Activated CD4-positive, alpha-beta T cell treated with anti-CD3 and anti-CD28 coated beads, Interleukin-2, amount 10 ng/mL, durations not matched to agents 24 days and 14 days (primary cell): ENCODE measurements around the gene PLEKHA5. TPM values are rescaled to one million over a fixed set of nuclear protein-coding genes. Genes with fewer than 3 reads are reported as not detected.
"Not testable (repeated sequence)": the region's sequence is repeated elsewhere in the genome, so short reads cannot be mapped to it uniquely, and the experiment has no call there.

Experiments
- DNase-seq: peaks from one replicate; pipeline ENCODE4 v3.0.0; 2022
- H3K27ac Mint-ChIP-seq: one replicate; pipeline ENCODE4 v1.8.0; 2022; ENCODE audit warnings: mild to moderate bottlenecking, mixed read lengths
- H3K27me3 Mint-ChIP-seq: one replicate; pipeline ENCODE4 v1.8.0; 2022; ENCODE audit warnings: mixed read lengths
- H3K36me3 Mint-ChIP-seq: one replicate; pipeline ENCODE4 v1.8.0; 2022; ENCODE audit warnings: low read depth, mild to moderate bottlenecking, mixed read lengths
- H3K4me1 Mint-ChIP-seq: one replicate; pipeline ENCODE4 v1.8.0; 2021; ENCODE audit warnings: mixed read lengths
- H3K4me3 Mint-ChIP-seq: one replicate; pipeline ENCODE4 v1.8.0; 2022; ENCODE audit warnings: mild to moderate bottlenecking, moderate library complexity, mixed read lengths
- H3K9me3 Mint-ChIP-seq: one replicate; pipeline ENCODE4 v1.8.0; 2021; ENCODE audit warnings: mixed read lengths
- intact Hi-C: fragments of 100-400 bp; cut with micrococcal nuclease; formaldehyde crosslinking; loops from one replicate; pipeline ENCODE4 v1.15.1; 2023
- total RNA-seq: library from RNA; stranded (reverse); gene quantifications from 2 replicates; pipeline ENCODE4 v1.2.3, GENCODE V29; 2022

Gene PLEKHA5
- total RNA-seq, 1 donor from 2014 or later: 2.3 TPM

DNA sequence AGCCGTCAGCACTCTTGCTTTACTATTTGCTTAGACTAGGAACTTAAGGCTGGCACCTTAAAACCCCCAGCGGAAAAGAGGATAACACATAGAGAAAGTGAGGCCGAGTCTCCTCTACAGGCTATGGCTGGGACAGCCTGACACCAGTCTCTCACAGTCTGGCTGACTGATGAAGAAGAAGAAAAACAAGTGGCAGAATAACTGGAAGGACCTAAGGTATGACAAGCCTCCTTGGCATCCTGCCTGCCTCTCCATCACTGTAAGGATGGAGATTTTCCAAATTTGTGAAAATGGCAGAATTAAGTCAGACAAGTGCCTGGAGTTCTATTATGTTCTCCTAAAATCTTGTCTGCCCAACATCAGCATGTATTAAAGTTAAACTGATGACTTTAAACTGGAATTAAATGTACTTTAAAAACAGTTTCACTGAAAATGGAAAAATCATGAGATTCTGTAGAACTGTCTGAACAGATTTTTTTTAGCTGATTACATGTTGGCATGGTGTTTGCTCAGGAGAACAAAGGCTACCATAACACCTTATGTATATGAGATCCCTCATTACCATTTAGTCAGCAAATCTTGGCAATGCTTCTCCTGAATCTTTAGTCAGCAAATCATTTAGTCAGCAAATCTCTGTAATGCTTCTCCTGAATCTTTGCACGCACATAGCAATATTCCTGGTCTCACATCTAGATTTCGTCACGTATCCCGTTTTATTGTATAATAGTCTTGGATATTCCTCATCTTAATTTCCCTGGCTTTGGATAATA lies 169.5 kb downstream of the PLEKHA5 start:
- no peak for DNase-seq
- Mint-ChIP-seq H3K27me3 (no peaks in the 10 kb centered on the region), H3K36me3 (no peaks in the 10 kb centered on the region), H3K27ac (no peak overlapping the region), H3K4me3 (no peak overlapping the region), H3K9me3 (no peaks in the 10 kb centered on the region), H3K4me1 (no peaks in the 10 kb centered on the region)
- intact Hi-C loops: no loop called here

DNA sequence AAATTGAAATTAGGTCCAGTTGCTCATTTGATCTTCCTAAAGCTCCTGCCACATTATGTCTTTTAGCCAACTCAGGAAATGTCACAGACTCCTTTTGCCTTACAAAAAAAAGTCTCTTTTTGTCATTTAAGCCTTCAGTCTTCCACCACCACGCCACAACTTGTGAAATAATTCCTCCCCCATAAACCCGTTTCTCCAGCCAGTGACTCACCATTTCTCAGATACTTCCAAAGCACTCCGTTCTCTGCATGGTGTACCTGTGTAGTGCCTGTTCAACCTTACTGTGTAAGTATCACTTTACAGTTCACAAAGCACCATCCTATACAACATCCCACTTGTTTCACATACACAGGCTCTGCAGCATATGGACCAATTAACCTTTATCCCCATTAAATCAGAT lies 170.2 kb downstream of the PLEKHA5 start:
- Mint-ChIP-seq H3K27ac (no peak overlapping the region), H3K4me1 (no peaks in the 10 kb centered on the region), H3K27me3 (no peaks in the 10 kb centered on the region), H3K36me3 (no peaks in the 10 kb centered on the region), H3K4me3 (no peak overlapping the region), H3K9me3 (no peaks in the 10 kb centered on the region)
- no peak for DNase-seq
- intact Hi-C loops: no loop called here

DNA sequence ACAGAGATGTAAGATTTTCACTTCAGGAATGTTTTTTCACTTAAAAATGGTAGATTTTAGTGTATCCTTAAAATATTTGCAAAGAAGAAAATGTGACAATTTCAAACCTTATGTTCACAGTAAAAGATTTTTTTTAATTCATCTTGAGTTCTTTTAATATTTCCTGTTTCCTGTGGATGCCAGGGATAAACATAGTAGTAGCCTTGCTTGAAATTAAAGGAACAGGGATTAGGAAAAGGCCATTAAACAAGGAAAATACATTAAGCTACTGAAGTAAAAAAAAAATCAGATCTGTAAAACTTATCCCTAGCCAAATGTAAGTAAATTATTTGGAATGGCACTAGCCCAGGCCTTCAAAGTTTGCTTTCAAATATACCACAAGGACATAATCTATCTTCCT lies 171.7 kb downstream of the PLEKHA5 start:
- no peaks in the 10 kb centered on the region for H3K9me3 Mint-ChIP-seq

DNA sequence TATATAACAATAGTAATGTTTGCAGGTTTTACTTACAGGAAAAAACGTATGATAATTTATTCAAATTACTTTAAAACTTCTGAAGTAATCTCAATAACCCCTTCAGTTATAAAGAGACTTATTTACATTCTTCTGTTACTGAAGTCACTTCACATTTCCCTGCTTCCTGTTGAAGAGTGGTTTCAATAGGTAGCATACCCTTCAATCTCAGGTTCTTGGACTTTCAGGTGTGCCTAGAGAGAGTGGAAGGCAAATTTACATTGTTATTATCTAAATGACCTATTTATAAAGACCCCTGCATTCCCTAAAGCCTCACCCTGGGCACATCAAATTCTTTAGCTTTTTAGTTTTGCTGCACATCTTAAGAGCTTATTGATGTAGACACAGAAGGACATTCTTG lies 172.2 kb downstream of the PLEKHA5 start:
- no peaks in the 10 kb centered on the region for H3K4me1 Mint-ChIP-seq
- no peak for DNase-seq
- intact Hi-C loops: no loop called here
- H3K9me3 Mint-ChIP-seq: no peaks in the 10 kb centered on the region
- no peak overlapping the region for H3K4me3 Mint-ChIP-seq
- no peaks in the 10 kb centered on the region for H3K27me3 Mint-ChIP-seq
- H3K27ac Mint-ChIP-seq: no peak overlapping the region
- no peaks in the 10 kb centered on the region for H3K36me3 Mint-ChIP-seq

More for the DNA sequence above, 171.7 kb downstream of the PLEKHA5 start:
- no peaks in the 10 kb centered on the region for H3K4me1 Mint-ChIP-seq
- H3K27me3 Mint-ChIP-seq: no peaks in the 10 kb centered on the region
- no peaks in the 10 kb centered on the region for H3K36me3 Mint-ChIP-seq
- H3K4me3 Mint-ChIP-seq: no peak overlapping the region
- no peak overlapping the region for H3K27ac Mint-ChIP-seq
- no peak for DNase-seq
- intact Hi-C loops: no loop called here

GRCh38 chr12:19302100-19302640 lies 172.6 kb downstream of the PLEKHA5 start:
- H3K36me3 Mint-ChIP-seq: no peaks in the 10 kb centered on the region
- no peaks in the 10 kb centered on the region for H3K4me1 Mint-ChIP-seq
- intact Hi-C loops: no loop called here
- H3K27me3 Mint-ChIP-seq: no peaks in the 10 kb centered on the region
- no peak overlapping the region for H3K27ac Mint-ChIP-seq
- DNase-seq: no peak
- no peak overlapping the region for H3K4me3 Mint-ChIP-seq
- H3K9me3 Mint-ChIP-seq: no peaks in the 10 kb centered on the region

GRCh38 chr12:19303496-19303895 lies 174.0 kb downstream of the PLEKHA5 start:
- no peaks in the 10 kb centered on the region for H3K36me3 Mint-ChIP-seq
- DNase-seq: no peak
- no peak overlapping the region for H3K4me3 Mint-ChIP-seq
- H3K27me3 Mint-ChIP-seq: no peaks in the 10 kb centered on the region
- H3K4me1 Mint-ChIP-seq: no peaks in the 10 kb centered on the region
- H3K9me3 Mint-ChIP-seq: no peaks in the 10 kb centered on the region
- intact Hi-C loops: no loop called here
- no peak overlapping the region for H3K27ac Mint-ChIP-seq

GRCh38 chr12:19304149-19304750 lies 174.7 kb downstream of the PLEKHA5 start:
- Mint-ChIP-seq H3K4me3 (no peak overlapping the region), H3K27ac (no peak overlapping the region), H3K36me3 (no peaks in the 10 kb centered on the region), H3K9me3 (no peaks in the 10 kb centered on the region), H3K4me1 (no peaks in the 10 kb centered on the region), H3K27me3 (no peaks in the 10 kb centered on the region)
- intact Hi-C loops: no loop called here
- no peak for DNase-seq

DNA sequence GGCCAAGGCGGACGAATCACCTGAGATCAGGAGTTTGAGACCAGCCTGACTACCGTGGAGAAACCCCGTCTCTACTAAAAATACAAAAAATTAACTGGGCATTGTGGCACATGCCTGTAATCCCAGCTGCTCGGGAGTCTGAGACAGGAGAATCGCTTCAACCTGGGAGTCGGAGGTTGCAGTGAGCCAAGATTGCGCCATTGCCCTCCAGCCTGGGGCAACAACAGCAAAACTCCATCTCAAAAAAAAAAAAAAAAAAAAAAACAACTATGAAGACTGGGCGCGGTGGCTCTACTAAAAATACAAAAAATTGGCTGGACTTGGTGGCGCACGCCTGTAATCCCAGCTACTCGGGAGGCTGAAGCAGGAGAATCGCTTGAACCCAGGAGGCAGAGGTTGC lies 176.1 kb downstream of the PLEKHA5 start:
- intact Hi-C loops, H3K4me3 Mint-ChIP-seq, H3K4me1 Mint-ChIP-seq, H3K9me3 Mint-ChIP-seq, H3K27me3 Mint-ChIP-seq, H3K36me3 Mint-ChIP-seq, DNase-seq, H3K27ac Mint-ChIP-seq: not testable (repeated sequence)

GRCh38 chr12:19306366-19306765 lies 176.8 kb downstream of the PLEKHA5 start:
- H3K36me3 Mint-ChIP-seq: no peaks in the 10 kb centered on the region
- no peak overlapping the region for H3K4me3 Mint-ChIP-seq

DNA sequence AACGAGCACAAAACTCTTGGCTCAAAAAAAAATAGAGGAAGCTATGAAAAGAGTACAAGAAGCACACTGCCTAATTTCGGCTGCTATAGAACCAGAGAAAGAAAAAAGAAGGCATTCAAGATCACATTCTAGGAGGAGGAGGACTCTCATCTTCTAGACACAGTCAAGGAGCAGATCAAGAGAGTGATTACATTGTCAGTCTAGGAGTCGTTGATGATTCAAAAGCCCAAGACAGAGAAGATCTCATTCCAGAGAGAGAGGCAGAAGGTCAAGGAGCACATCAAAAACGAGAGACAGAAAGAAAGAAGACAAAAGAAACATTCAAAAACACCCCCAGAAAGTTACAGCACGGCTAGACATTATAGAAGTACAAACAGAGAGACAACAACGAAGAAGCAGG lies 177.9 kb downstream of the PLEKHA5 start:
- no peaks in the 10 kb centered on the region for H3K27me3 Mint-ChIP-seq
- no peak overlapping the region for H3K27ac Mint-ChIP-seq
- DNase-seq: no peak
- no peaks in the 10 kb centered on the region for H3K4me1 Mint-ChIP-seq
- intact Hi-C loops: no loop called here
- H3K36me3 Mint-ChIP-seq: no peaks in the 10 kb centered on the region
- H3K4me3 Mint-ChIP-seq: no peak overlapping the region
- H3K9me3 Mint-ChIP-seq: no peaks in the 10 kb centered on the region

More at GRCh38 chr12:19306366-19306765, 176.8 kb downstream of the PLEKHA5 start:
- Mint-ChIP-seq H3K27me3 (no peaks in the 10 kb centered on the region), H3K4me1 (no peaks in the 10 kb centered on the region), H3K27ac (no peak overlapping the region), H3K9me3 (no peaks in the 10 kb centered on the region)
- DNase-seq: no peak
- intact Hi-C loops: no loop called here

DNA sequence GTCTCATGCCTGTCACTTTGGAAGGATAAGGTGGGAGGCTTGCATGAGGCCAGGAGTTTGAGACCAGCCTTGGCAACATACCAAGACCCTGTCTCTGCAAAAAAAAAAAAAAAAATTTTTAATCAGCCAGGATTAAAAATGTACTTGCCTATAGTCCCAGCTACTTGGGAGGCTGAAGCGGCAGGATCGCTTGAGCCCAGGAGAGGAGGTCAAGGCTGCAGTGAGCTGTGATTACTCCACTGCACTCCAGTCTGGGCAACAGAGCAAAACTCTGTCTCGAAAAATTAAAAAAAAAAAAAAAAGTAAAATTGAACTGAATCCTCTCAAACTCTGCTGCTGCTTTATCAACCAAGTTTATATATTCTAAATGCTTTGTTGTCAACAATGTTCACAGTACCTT lies 181.6 kb downstream of the PLEKHA5 start:
- intact Hi-C loops: no loop called here
- H3K36me3 Mint-ChIP-seq: no peaks in the 10 kb centered on the region
- H3K4me3 Mint-ChIP-seq: no peak overlapping the region
- H3K9me3 Mint-ChIP-seq: no peaks in the 10 kb centered on the region
- no peak for DNase-seq
- no peak overlapping the region for H3K27ac Mint-ChIP-seq
- H3K4me1 Mint-ChIP-seq: peaks cover 3% of the 10 kb centered on the region
- no peaks in the 10 kb centered on the region for H3K27me3 Mint-ChIP-seq

GRCh38 chr12:19312637-19313036 lies 183.1 kb downstream of the PLEKHA5 start:
- no peak overlapping the region for H3K27ac Mint-ChIP-seq
- H3K36me3 Mint-ChIP-seq: no peaks in the 10 kb centered on the region
- no peaks in the 10 kb centered on the region for H3K9me3 Mint-ChIP-seq
- H3K4me3 Mint-ChIP-seq: no peak overlapping the region
- DNase-seq: no peak
- intact Hi-C loops: no loop called here
- peaks cover 3% of the 10 kb centered on the region for H3K4me1 Mint-ChIP-seq
- H3K27me3 Mint-ChIP-seq: no peaks in the 10 kb centered on the region

GRCh38 chr12:19316425-19316824 lies 186.9 kb downstream of the PLEKHA5 start:
- intact Hi-C loops: no loop called here

DNA sequence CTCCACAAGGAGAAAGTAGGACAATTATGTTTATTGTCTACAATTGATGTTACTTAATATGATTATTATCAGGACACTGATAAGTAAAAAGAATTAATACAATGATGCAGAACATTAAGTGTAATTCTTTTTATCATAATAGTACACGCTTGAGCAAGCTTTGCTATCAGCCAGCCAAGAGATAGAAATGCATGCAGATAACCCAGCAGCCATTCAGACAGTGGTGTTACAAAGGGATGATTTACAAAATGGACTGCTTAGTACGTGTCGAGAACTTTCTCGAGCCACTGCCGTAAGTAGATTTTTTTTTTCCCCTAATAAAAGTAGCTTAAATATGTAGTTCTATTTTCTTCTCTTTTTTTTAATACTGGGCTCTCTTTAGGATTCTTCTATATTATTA lies 192.8 kb downstream of the PLEKHA5 start:
- no peaks in the 10 kb centered on the region for H3K36me3 Mint-ChIP-seq

More at GRCh38 chr12:19316425-19316824, 186.9 kb downstream of the PLEKHA5 start:
- Mint-ChIP-seq H3K4me1 (peaks cover 3% of the 10 kb centered on the region), H3K36me3 (no peaks in the 10 kb centered on the region), H3K27ac (no peak overlapping the region), H3K27me3 (no peaks in the 10 kb centered on the region), H3K9me3 (no peaks in the 10 kb centered on the region), H3K4me3 (no peak overlapping the region)
- DNase-seq: no peak

More for the DNA sequence above, 192.8 kb downstream of the PLEKHA5 start:
- no peak for DNase-seq
- intact Hi-C loops: no loop called here
- no peaks in the 10 kb centered on the region for H3K9me3 Mint-ChIP-seq
- H3K4me1 Mint-ChIP-seq: no peaks in the 10 kb centered on the region
- no peak overlapping the region for H3K4me3 Mint-ChIP-seq
- H3K27ac Mint-ChIP-seq: no peak overlapping the region
- no peaks in the 10 kb centered on the region for H3K27me3 Mint-ChIP-seq
